H9 (cell line): ENCODE results near the gene PHGDH. TPM values are rescaled to one million over a fixed set of nuclear protein-coding genes. Genes with fewer than 3 reads are reported as not detected.

ENCODE experiments used
- DNase-seq: peaks from one replicate; pipeline ENCODE4 v3.0.0-alpha.2; 2017
- H2AFZ ChIP-seq: one replicate; pipeline ENCODE4 v1.6.1; 2013; ENCODE audit warnings: mild to moderate bottlenecking, low read length, control low read depth, moderate library complexity
- H2AK5ac ChIP-seq: 2 replicates; pipeline ENCODE4 v1.6.1; 2013; ENCODE audit warnings: low read length, control low read depth, mixed read lengths; ENCODE audit not compliant: insufficient read length
- H2BK120ac ChIP-seq: one replicate; pipeline ENCODE4 v1.6.1; 2013; ENCODE audit warnings: low read depth, mild to moderate bottlenecking, low read length, control low read depth, inconsistent platforms; ENCODE audit not compliant: poor library complexity, severe bottlenecking
- H2BK12ac ChIP-seq: 2 replicates; pipeline ENCODE4 v1.6.1; 2013; ENCODE audit warnings: low read length, control low read depth, mixed read lengths, low read depth; ENCODE audit not compliant: insufficient read length
- H2BK15ac ChIP-seq: 2 replicates; pipeline ENCODE4 v1.6.1; 2013; ENCODE audit warnings: low read depth, low read length, control low read depth
- H2BK20ac ChIP-seq: one replicate; pipeline ENCODE4 v1.6.1; 2013; ENCODE audit warnings: low read depth, mild to moderate bottlenecking, low read length, control low read depth, inconsistent platforms; ENCODE audit not compliant: poor library complexity, severe bottlenecking
- H2BK5ac ChIP-seq: 2 replicates; pipeline ENCODE4 v1.6.1; 2013; ENCODE audit warnings: low read length, control low read depth, mixed read lengths; ENCODE audit not compliant: insufficient read length
- H3K14ac ChIP-seq: 2 replicates; pipeline ENCODE4 v1.6.1; 2013; ENCODE audit warnings: low read length, control low read depth; ENCODE audit not compliant: insufficient read depth
- H3K18ac ChIP-seq: 2 replicates; pipeline ENCODE4 v1.6.1; 2013; ENCODE audit warnings: low read depth, mild to moderate bottlenecking, mixed read lengths, low read length, control low read depth; ENCODE audit not compliant: insufficient read length
- H3K23ac ChIP-seq: 2 replicates; pipeline ENCODE4 v1.6.1; 2013; ENCODE audit warnings: low read length, control low read depth, mixed read lengths, low read depth; ENCODE audit not compliant: insufficient read length
- H3K23me2 ChIP-seq: 2 replicates; pipeline ENCODE4 v1.6.1; 2013; ENCODE audit warnings: low read depth, mild to moderate bottlenecking, mixed read lengths, low read length, control low read depth; ENCODE audit not compliant: insufficient read length, poor library complexity, severe bottlenecking
- H3K27ac ChIP-seq: 2 replicates; pipeline ENCODE4 v1.5.1; 2013; ENCODE audit warnings: low read length, control low read depth, mixed read lengths, low read depth; ENCODE audit not compliant: insufficient read length
- H3K27me3 ChIP-seq: 2 replicates; pipeline ENCODE4 v1.6.1; 2013; ENCODE audit warnings: low read length, control low read depth, inconsistent platforms; ENCODE audit not compliant: insufficient read depth
- H3K4ac ChIP-seq: 2 replicates; pipeline ENCODE4 v1.6.1; 2013; ENCODE audit warnings: low read depth, mild to moderate bottlenecking, control low read depth, inconsistent platforms, low read length, moderate library complexity
- H3K4me1 ChIP-seq: 2 replicates; pipeline ENCODE4 v1.6.1; 2013; ENCODE audit warnings: low read length, control low read depth, inconsistent platforms; ENCODE audit not compliant: insufficient read depth
- H3K4me2 ChIP-seq: 2 replicates; pipeline ENCODE4 v1.6.1; 2013; ENCODE audit warnings: low read length, control low read depth, mixed read lengths; ENCODE audit not compliant: insufficient read length, insufficient read depth
- H3K56ac ChIP-seq: 2 replicates; pipeline ENCODE4 v1.6.1; 2013; ENCODE audit warnings: low read depth, mild to moderate bottlenecking, mixed read lengths, low read length, control low read depth; ENCODE audit not compliant: insufficient read length
- H3K79me1 ChIP-seq: 2 replicates; pipeline ENCODE4 v1.6.1; 2013; ENCODE audit warnings: low read depth, mild to moderate bottlenecking, moderate library complexity, low read length, control low read depth, inconsistent platforms; ENCODE audit not compliant: insufficient read depth, poor library complexity, severe bottlenecking
- H3K79me2 ChIP-seq: 2 replicates; pipeline ENCODE4 v1.6.1; 2013; ENCODE audit warnings: low read length, control low read depth, inconsistent platforms; ENCODE audit not compliant: insufficient read depth
- H3K9ac ChIP-seq: 2 replicates; pipeline ENCODE4 v1.6.1; 2013; ENCODE audit warnings: low read length, control low read depth, mixed read lengths; ENCODE audit not compliant: insufficient read length; ENCODE audit errors: extremely low read depth
- H3K9me3 ChIP-seq: one replicate; pipeline ENCODE4 v1.6.1; 2013; ENCODE audit warnings: low read depth, low read length, inconsistent platforms; ENCODE audit not compliant: control insufficient read depth
- H3T11ph ChIP-seq: one replicate; pipeline ENCODE4 v1.6.1; 2013; ENCODE audit warnings: mild to moderate bottlenecking, low read length, control low read depth, inconsistent platforms
- H4K20me1 ChIP-seq: one replicate; pipeline ENCODE4 v1.6.1; 2013; ENCODE audit not compliant: control insufficient read depth, insufficient read length, insufficient read depth
- H4K5ac ChIP-seq: 2 replicates; pipeline ENCODE4 v1.6.1; 2013; ENCODE audit warnings: low read depth, mild to moderate bottlenecking, mixed read lengths, low read length, control low read depth; ENCODE audit not compliant: insufficient read length
- H4K8ac ChIP-seq: replicated peaks from 2 replicates; pipeline ENCODE4 v1.6.1; 2013; ENCODE audit warnings: low read length, control low read depth, mixed read lengths, low read depth; ENCODE audit not compliant: insufficient read length
- H4K91ac ChIP-seq: 2 replicates; pipeline ENCODE4 v1.6.1; 2013; ENCODE audit warnings: low read depth, mild to moderate bottlenecking, moderate library complexity, mixed read lengths, low read length, control low read depth; ENCODE audit not compliant: insufficient read length
- H3K27ac Mint-ChIP-seq, 3 experiments: 2 replicates in 2 of 3; 3 replicates in 1 of 3; pipeline ENCODE4 v1.8.0; 2020 to 2021; ENCODE audit warnings: mixed read lengths in 3 of 3, mild to moderate bottlenecking in 1 of 3, moderate library complexity in 1 of 3
- H3K27me3 Mint-ChIP-seq: 2 replicates; pipeline ENCODE4 v1.8.0; 2021; ENCODE audit warnings: low read depth, mild to moderate bottlenecking, moderate library complexity, mixed read lengths
- H3K36me3 Mint-ChIP-seq, 3 experiments: 2 replicates in 2 of 3; 3 replicates in 1 of 3; pipeline ENCODE4 v1.8.0; 2020 to 2021; ENCODE audit warnings: low read depth in 3 of 3, mixed read lengths in 3 of 3; ENCODE audit not compliant: insufficient read depth in 1 of 3
- H3K4me1 Mint-ChIP-seq, 2 experiments: 2 replicates each; pipeline ENCODE4 v1.8.0; 2020; ENCODE audit warnings: mixed read lengths in 2 of 2
- H3K4me3 Mint-ChIP-seq, 2 experiments: 2 replicates in 1 of 2; 3 replicates in 1 of 2; pipeline ENCODE4 v1.8.0; 2020 to 2021; ENCODE audit warnings: mild to moderate bottlenecking in 2 of 2, mixed read lengths in 2 of 2, moderate library complexity in 1 of 2
- H3K9me3 Mint-ChIP-seq, 2 experiments: 2 replicates in 1 of 2; 3 replicates in 1 of 2; pipeline ENCODE4 v1.8.0; 2020; ENCODE audit warnings: mild to moderate bottlenecking in 2 of 2, mixed read lengths in 2 of 2, moderate library complexity in 1 of 2
- CTCF ChIP-seq: fragments of 200-600 bp; sonication (generic); conservative IDR thresholded peaks from 3 replicates; pipeline ENCODE4 v1.8.0; 2021; ENCODE audit warnings: antibody characterized with exemption, mild to moderate bottlenecking
- WGBS: extraction: QIAGEN DNeasy Blood & Tissue Kit; methylation state at CpG from one replicate; pipeline ENCODE4 v1.1.7; 2013; ENCODE audit warnings: missing lambda C conversion rate, low lambda C conversion rate, mixed read lengths; ENCODE audit not compliant: insufficient read length; ENCODE audit errors: extremely low coverage; 5-methylcytosine and 5-hydroxymethylcytosine counted together
- total RNA-seq: library from RNA; stranded (reverse); gene quantifications from 2 replicates; pipeline ENCODE4 v1.2.1, GENCODE V29; 2021

PHGDH gene
- total RNA-seq, 1 experiment from 2014 or later: 458 TPM

- Mint-ChIP-seq H3K4me3 (no peak overlapping the region), H3K36me3 (no peaks in the 10 kb centered on the region), H3K4me1 (peaks cover 0 to 7% of the 10 kb centered on the region in 2 experiments; a peak in 2 of 4 replicates), H3K9me3 (no peaks in the 10 kb centered on the region), H3K27me3 (no peaks in the 10 kb centered on the region; the same call in 1 of the 2 replicates), H3K27ac (no peak overlapping the region)
- Histone ChIP-seq H3K9ac (no peak overlapping the region), H3K79me2 (no peaks in the 10 kb centered on the region), H2BK120ac (no peak overlapping the region), H3K18ac (no peak overlapping the region), H2BK12ac (no peak overlapping the region), H3T11ph (no peak overlapping the region), H3K14ac (no peak overlapping the region), H3K27ac (no peak overlapping the region), H4K91ac (no peak overlapping the region), H2BK5ac (no peak overlapping the region), H3K23ac (no peak overlapping the region), H2BK15ac (no peak overlapping the region), H3K4me2 (no peak overlapping the region), H2BK20ac (no peak overlapping the region), H3K27me3 (no peaks in the 10 kb centered on the region), H4K8ac (no peak overlapping the region), H2AK5ac (no peak overlapping the region), H3K4me1 (no peaks in the 10 kb centered on the region), H4K5ac (no peak overlapping the region), H2AFZ (no peak overlapping the region), H3K4ac (no peak overlapping the region), H3K23me2 (no peaks in the 10 kb centered on the region), H3K9me3 (no peaks in the 10 kb centered on the region), H3K79me1 (no peaks in the 10 kb centered on the region), H4K20me1 (no peaks in the 10 kb centered on the region), H3K56ac (no peak overlapping the region)
- no peak for DNase-seq
- TF ChIP-seq CTCF: no peak
- WGBS: no CpG with 5 or more reads among the region's 11 CpGs
Observed at GRCh38 chr1:119781434-119782210, 69.9 kb downstream of the PHGDH start.
